Loucy (cell line): ENCODE results near the gene CADM3.

ENCODE experiments used
- H2AFZ ChIP-seq: fragments of 200-600 bp; sonication (generic); 2 replicates; pipeline ENCODE4 v1.6.0; 2016; ENCODE audit warnings: antibody characterized with exemption, mild to moderate bottlenecking, low read length, moderate library complexity
- H3F3A ChIP-seq: fragments of 200-600 bp; 2 replicates; pipeline ENCODE4 v1.6.0; 2016; ENCODE audit warnings: antibody characterized with exemption, low read depth, mild to moderate bottlenecking
- H3K27me3 ChIP-seq: fragments of 200-600 bp; sonication (generic); 2 replicates; pipeline ENCODE4 v1.6.1; 2014; ENCODE audit warnings: low read length, mild to moderate bottlenecking; ENCODE audit not compliant: insufficient read depth, poor library complexity, severe bottlenecking
- H3K36me3 ChIP-seq: fragments of 200-600 bp; sonication (generic); 2 replicates; pipeline ENCODE4 v1.6.1; 2016; ENCODE audit warnings: low read length; ENCODE audit not compliant: insufficient read depth
- H3K4me1 ChIP-seq: fragments of 200-600 bp; sonication (generic); 2 replicates; pipeline ENCODE4 v1.5.1; 2014; ENCODE audit warnings: low read length, mild to moderate bottlenecking; ENCODE audit not compliant: insufficient read depth, poor library complexity, severe bottlenecking
- H3K4me2 ChIP-seq: fragments of 200-600 bp; sonication (generic); 2 replicates; pipeline ENCODE4 v1.6.0; 2014; ENCODE audit warnings: antibody characterized with exemption, low read length, low read depth, mild to moderate bottlenecking; ENCODE audit not compliant: poor library complexity, severe bottlenecking
- H3K4me3 ChIP-seq: fragments of 200-600 bp; sonication (generic); 2 replicates; pipeline ENCODE4 v1.5.1; 2014; ENCODE audit warnings: low read length, mild to moderate bottlenecking, mixed read lengths; ENCODE audit not compliant: poor library complexity, severe bottlenecking
- H3K79me2 ChIP-seq: fragments of 200-600 bp; sonication (generic); 2 replicates; pipeline ENCODE4 v1.6.1; 2014; ENCODE audit warnings: low read length; ENCODE audit not compliant: insufficient read depth
- H3K9ac ChIP-seq: fragments of 200-600 bp; sonication (generic); 2 replicates; pipeline ENCODE4 v1.6.0; 2014; ENCODE audit warnings: mild to moderate bottlenecking, low read depth, low read length, moderate library complexity; ENCODE audit not compliant: poor library complexity, severe bottlenecking
- H3K9me2 ChIP-seq: fragments of 200-600 bp; sonication (generic); replicated peaks from 2 replicates; pipeline ENCODE4 v1.6.1; 2016; ENCODE audit warnings: low read depth, low read length, mixed read lengths
- H3K9me3 ChIP-seq: fragments of 200-600 bp; sonication (generic); 2 replicates; pipeline ENCODE4 v1.6.1; 2014; ENCODE audit warnings: mild to moderate bottlenecking, antibody characterized with exemption, low read length, low read depth; ENCODE audit not compliant: insufficient read depth
- H4K20me1 ChIP-seq: fragments of 200-600 bp; sonication (generic); 2 replicates; pipeline ENCODE4 v1.6.0; 2014; ENCODE audit warnings: antibody characterized with exemption, low read length, mild to moderate bottlenecking; ENCODE audit not compliant: insufficient read depth, poor library complexity, severe bottlenecking
- CTCF ChIP-seq: fragments of 200-600 bp; sonication (generic); conservative IDR thresholded peaks from 2 replicates; pipeline ENCODE4 v1.5.1; 2014; ENCODE audit warnings: mild to moderate bottlenecking, antibody characterized with exemption, low read length
- EZH2phosphoT487 ChIP-seq: fragments of 200-600 bp; IDR thresholded peaks from 2 replicates; pipeline ENCODE4 v1.6.1; 2018; ENCODE audit warnings: antibody characterized with exemption, mild to moderate bottlenecking, moderate library complexity, borderline replicate concordance

The CADM3 gene

GRCh38 chr1:159177272-159177907 is 6.0 kb downstream of the CADM3 start:
- no peak overlapping the region for H3K4me2 ChIP-seq
- H3K79me2 ChIP-seq = no peaks in the 10 kb centered on the region
- no peaks in the 10 kb centered on the region for H3K36me3 ChIP-seq
- H3K4me1 ChIP-seq = no peaks in the 10 kb centered on the region
- H3F3A ChIP-seq = no peaks in the 10 kb centered on the region
- H3K9me2 ChIP-seq = no peaks in the 10 kb centered on the region
- H3K9me3 ChIP-seq = no peaks in the 10 kb centered on the region
- no peak overlapping the region for H3K4me3 ChIP-seq
- H3K9ac ChIP-seq = no peak overlapping the region
- H2AFZ ChIP-seq = no peak overlapping the region
- H4K20me1 ChIP-seq = no peaks in the 10 kb centered on the region
- TF ChIP-seq EZH2phosphoT487 = no peak
- TF ChIP-seq CTCF = no peak
- H3K27me3 ChIP-seq = no peaks in the 10 kb centered on the region

DNA sequence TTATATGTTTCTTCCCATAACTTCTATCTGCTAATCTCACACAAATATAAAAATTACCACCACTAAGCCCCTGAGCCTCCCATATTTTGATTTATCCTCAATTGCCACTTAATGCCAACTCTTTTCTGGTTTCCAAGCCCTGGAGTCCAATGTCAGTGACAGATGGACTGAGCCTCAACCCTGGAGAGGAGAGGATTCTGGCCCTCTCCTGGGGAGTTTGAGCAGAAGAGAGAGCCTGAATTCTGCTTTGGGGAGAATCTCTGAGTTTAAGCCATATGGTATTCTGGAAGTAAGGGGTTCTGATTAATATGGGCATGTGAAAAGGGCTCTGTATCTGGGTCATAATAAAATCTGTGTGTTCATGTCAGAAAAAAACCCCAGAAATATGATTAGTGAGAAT is 8.5 kb downstream of the CADM3 start:
- Histone ChIP-seq H3F3A (no peaks in the 10 kb centered on the region), H3K36me3 (no peaks in the 10 kb centered on the region), H4K20me1 (no peaks in the 10 kb centered on the region), H3K4me1 (no peaks in the 10 kb centered on the region), H2AFZ (no peak overlapping the region), H3K4me3 (no peak overlapping the region), H3K27me3 (no peaks in the 10 kb centered on the region), H3K9me2 (no peaks in the 10 kb centered on the region), H3K79me2 (no peaks in the 10 kb centered on the region), H3K9ac (no peak overlapping the region), H3K9me3 (no peaks in the 10 kb centered on the region), H3K4me2 (no peak overlapping the region)
- no peak for TF ChIP-seq EZH2phosphoT487
- no peak for TF ChIP-seq CTCF

- no peaks in the 10 kb centered on the region for H3K27me3 ChIP-seq
- no peaks in the 10 kb centered on the region for H3K9me3 ChIP-seq
- no peak overlapping the region for H2AFZ ChIP-seq
- H3F3A ChIP-seq = no peaks in the 10 kb centered on the region
- H3K4me3 ChIP-seq = no peak overlapping the region
- no peaks in the 10 kb centered on the region for H4K20me1 ChIP-seq
- H3K4me1 ChIP-seq = no peaks in the 10 kb centered on the region
- H3K4me2 ChIP-seq = no peak overlapping the region
- H3K9ac ChIP-seq = no peak overlapping the region
- no peaks in the 10 kb centered on the region for H3K79me2 ChIP-seq
- H3K36me3 ChIP-seq = no peaks in the 10 kb centered on the region
- H3K9me2 ChIP-seq = no peaks in the 10 kb centered on the region
- TF ChIP-seq CTCF (no peak), EZH2phosphoT487 (no peak)
Measured at GRCh38 chr1:159180516-159180915, 9.1 kb downstream of the CADM3 start.
